ENCODE results near the gene DIPK1B. TPM values are rescaled to one million over a fixed set of nuclear protein-coding genes. Genes with fewer than 3 reads are reported as not detected.

Gene DIPK1B
- total and polyA plus RNA-seq, 10 of the 15 experiments (the other 5 are each of a cell fraction or from before 2014, with no cell fraction given) = 0.08 to 0.28 (median 0.13) TPM; not detected in 3

DNA sequence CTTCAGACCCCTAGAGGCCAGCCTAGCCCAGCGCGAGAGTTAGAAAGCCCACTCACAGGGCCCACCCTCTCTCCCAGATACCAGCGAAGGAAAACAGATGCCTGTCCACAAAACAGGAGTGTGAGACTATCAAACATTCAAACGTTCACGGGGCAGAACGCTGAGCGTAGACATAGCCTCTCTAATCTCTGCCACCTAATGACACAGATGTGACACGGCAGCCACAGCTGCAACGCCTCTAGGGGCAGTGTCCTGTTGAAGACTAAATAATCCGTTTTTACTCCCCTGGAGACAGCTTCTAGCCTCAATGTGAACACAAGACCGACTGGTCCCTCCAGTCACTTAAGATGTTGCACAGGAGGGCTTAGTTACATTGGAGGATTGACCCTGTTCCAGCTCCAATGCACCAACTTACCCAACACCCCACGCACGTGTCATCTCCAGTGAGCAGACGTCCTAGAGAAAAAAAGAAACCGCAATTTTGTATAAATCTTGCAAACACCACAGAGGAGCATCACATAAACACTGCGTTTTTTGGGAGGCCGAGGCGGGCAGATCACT is 14.3 kb downstream of the DIPK1B start (continued):
- TF ChIP-seq, protein P1, sequence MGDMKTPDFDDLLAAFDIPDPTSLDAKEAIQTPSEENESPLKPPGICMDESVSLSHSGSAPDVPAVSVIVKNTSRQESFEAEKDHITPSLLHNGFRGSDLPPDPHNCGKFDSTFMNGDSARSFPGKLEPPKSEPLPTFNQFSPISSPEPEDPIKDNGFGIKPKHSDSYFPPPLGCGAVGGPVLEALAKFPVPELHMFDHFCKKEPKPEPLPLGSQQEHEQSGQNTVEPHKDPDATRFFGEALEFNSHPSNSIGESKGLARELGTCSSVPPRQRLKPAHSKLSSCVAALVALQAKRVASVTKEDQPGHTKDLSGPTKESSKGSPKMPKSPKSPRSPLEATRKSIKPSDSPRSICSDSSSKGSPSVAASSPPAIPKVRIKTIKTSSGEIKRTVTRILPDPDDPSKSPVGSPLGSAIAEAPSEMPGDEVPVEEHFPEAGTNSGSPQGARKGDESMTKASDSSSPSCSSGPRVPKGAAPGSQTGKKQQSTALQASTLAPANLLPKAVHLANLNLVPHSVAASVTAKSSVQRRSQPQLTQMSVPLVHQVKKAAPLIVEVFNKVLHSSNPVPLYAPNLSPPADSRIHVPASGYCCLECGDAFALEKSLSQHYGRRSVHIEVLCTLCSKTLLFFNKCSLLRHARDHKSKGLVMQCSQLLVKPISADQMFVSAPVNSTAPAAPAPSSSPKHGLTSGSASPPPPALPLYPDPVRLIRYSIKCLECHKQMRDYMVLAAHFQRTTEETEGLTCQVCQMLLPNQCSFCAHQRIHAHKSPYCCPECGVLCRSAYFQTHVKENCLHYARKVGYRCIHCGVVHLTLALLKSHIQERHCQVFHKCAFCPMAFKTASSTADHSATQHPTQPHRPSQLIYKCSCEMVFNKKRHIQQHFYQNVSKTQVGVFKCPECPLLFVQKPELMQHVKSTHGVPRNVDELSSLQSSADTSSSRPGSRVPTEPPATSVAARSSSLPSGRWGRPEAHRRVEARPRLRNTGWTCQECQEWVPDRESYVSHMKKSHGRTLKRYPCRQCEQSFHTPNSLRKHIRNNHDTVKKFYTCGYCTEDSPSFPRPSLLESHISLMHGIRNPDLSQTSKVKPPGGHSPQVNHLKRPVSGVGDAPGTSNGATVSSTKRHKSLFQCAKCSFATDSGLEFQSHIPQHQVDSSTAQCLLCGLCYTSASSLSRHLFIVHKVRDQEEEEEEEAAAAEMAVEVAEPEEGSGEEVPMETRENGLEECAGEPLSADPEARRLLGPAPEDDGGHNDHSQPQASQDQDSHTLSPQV (IDR thresholded peaks at IDR 0.05) = no peak
- TF ChIP-seq YY1 (IDR thresholded peaks at IDR 0.05; ENCODE audit: low read depth, low read length) (0 out of 2 replicates have a peak, but pooled peaks have one; percentile 47), MEF2A (IDR thresholded peaks at IDR 0.05; ENCODE audit: insufficient read depth, low read depth, low read length) (no peak), PAX5 (IDR thresholded peaks at IDR 0.05; ENCODE audit: borderline replicate concordance, low read depth, low read length) (no peak), GABPA (IDR thresholded peaks at IDR 0.05; ENCODE audit: low read depth) (no peak), HCFC1 (IDR thresholded peaks at IDR 0.05; ENCODE audit: low read length) (peak; percentile 23; the same call in 1 of the 2 replicates), SMAD1 (IDR thresholded peaks at IDR 0.05; ENCODE audit: low read depth, partially characterized antibody) (no peak), JUND (IDR thresholded peaks at IDR 0.05; ENCODE audit: low read depth, low read length) (no peak), EP300 (IDR thresholded peaks at IDR 0.05; ENCODE audit: borderline replicate concordance in 1 of 2, control insufficient read depth in 1 of 2, low read depth in 2 of 2, low read length in 2 of 2) (no peak), ZZZ3 (IDR thresholded peaks at IDR 0.05; ENCODE audit: control insufficient read depth, insufficient read length, low read depth) (no peak), EED (IDR thresholded peaks at IDR 0.05; ENCODE audit: low read depth) (no peak), CHD1 (IDR thresholded peaks at IDR 0.05; ENCODE audit: low read depth, low read length) (no peak)
- TF ChIP-seq, protein P2, sequence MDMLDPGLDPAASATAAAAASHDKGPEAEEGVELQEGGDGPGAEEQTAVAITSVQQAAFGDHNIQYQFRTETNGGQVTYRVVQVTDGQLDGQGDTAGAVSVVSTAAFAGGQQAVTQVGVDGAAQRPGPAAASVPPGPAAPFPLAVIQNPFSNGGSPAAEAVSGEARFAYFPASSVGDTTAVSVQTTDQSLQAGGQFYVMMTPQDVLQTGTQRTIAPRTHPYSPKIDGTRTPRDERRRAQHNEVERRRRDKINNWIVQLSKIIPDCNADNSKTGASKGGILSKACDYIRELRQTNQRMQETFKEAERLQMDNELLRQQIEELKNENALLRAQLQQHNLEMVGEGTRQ (IDR thresholded peaks at IDR 0.05; ENCODE audit: borderline replicate concordance, low read depth, low read length) = no peak
- TF ChIP-seq, protein P3, sequence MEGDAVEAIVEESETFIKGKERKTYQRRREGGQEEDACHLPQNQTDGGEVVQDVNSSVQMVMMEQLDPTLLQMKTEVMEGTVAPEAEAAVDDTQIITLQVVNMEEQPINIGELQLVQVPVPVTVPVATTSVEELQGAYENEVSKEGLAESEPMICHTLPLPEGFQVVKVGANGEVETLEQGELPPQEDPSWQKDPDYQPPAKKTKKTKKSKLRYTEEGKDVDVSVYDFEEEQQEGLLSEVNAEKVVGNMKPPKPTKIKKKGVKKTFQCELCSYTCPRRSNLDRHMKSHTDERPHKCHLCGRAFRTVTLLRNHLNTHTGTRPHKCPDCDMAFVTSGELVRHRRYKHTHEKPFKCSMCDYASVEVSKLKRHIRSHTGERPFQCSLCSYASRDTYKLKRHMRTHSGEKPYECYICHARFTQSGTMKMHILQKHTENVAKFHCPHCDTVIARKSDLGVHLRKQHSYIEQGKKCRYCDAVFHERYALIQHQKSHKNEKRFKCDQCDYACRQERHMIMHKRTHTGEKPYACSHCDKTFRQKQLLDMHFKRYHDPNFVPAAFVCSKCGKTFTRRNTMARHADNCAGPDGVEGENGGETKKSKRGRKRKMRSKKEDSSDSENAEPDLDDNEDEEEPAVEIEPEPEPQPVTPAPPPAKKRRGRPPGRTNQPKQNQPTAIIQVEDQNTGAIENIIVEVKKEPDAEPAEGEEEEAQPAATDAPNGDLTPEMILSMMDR (IDR thresholded peaks at IDR 0.05 in 2 of 3, conservative IDR thresholded peaks at IDR 0.05 in 1 of 3; ENCODE audit: control insufficient read depth in 2 of 3, extremely low read depth in 1 of 3, insufficient read depth in 1 of 3, low read depth in 3 of 3, low read length in 3 of 3) = peak; percentile 67 to 84 (median 77)
- TF ChIP-seq, protein P4, sequence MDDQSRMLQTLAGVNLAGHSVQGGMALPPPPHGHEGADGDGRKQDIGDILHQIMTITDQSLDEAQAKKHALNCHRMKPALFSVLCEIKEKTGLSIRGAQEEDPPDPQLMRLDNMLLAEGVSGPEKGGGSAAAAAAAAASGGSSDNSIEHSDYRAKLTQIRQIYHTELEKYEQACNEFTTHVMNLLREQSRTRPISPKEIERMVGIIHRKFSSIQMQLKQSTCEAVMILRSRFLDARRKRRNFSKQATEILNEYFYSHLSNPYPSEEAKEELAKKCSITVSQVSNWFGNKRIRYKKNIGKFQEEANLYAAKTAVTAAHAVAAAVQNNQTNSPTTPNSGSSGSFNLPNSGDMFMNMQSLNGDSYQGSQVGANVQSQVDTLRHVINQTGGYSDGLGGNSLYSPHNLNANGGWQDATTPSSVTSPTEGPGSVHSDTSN (IDR thresholded peaks at IDR 0.05; ENCODE audit: insufficient replicate concordance, low read depth, low read length) = peak; percentile 23

Data from GM12878 (cell line).